Heart left ventricle (tissue), 16 donors: Measurements from ENCODE around the gene C5. TPM values are rescaled to one million over a fixed set of nuclear protein-coding genes. Genes with fewer than 3 reads are reported as not detected.

Source experiments
- ATAC-seq, 4 donors: fragments of 200-7000 bp; cut with Tn5 transposase; one replicate each; pipeline ENCODE4 v1.9.1; 2020 to 2022; ENCODE audit warnings: moderate library complexity in 4 of 4, mild to moderate bottlenecking in 3 of 4, moderate number of reproducible peaks in 1 of 4
- DNase-seq, 5 donors: peaks; one replicate each; pipeline ENCODE4 v3.0.0-alpha.2; 2020
- H3K27ac ChIP-seq, 12 donors: fragments of 200-600 bp; sonication (generic) in 4 of 12; one replicate each; pipeline versions ENCODE4 v1.5.0 to v1.8.0; 2016 to 2022; ENCODE audit warnings: mild to moderate bottlenecking in 2 of 12
- H3K27me3 ChIP-seq, 9 donors: fragments of 200-600 bp; sonication (generic) in 2 of 9; one replicate each; pipeline versions ENCODE4 v1.5.1 to v1.8.0; 2016 to 2022; ENCODE audit warnings: mild to moderate bottlenecking in 3 of 9
- H3K36me3 ChIP-seq, 9 donors: fragments of 200-600 bp; sonication (generic) in 2 of 9; one replicate each; pipeline versions ENCODE4 v1.5.0 to v1.8.0; 2018 to 2022; ENCODE audit warnings: mild to moderate bottlenecking in 2 of 9
- H3K4me1 ChIP-seq, 12 donors: fragments of 200-600 bp; sonication (generic) in 4 of 12; one replicate each; pipeline versions ENCODE4 v1.5.0 to v1.8.0; 2016 to 2022; ENCODE audit warnings: mild to moderate bottlenecking in 3 of 12
- H3K4me3 ChIP-seq, 12 donors: fragments of 200-600 bp; sonication (generic) in 4 of 12; one replicate each; pipeline versions ENCODE4 v1.5.0 to v1.8.0; 2017 to 2022; ENCODE audit warnings: mild to moderate bottlenecking in 9 of 12, moderate library complexity in 4 of 12
- H3K9me3 ChIP-seq, 12 donors: fragments of 200-600 bp; sonication (generic) in 4 of 12; one replicate each; pipeline versions ENCODE4 v1.5.0 to v1.8.0; 2016 to 2022; ENCODE audit warnings: mild to moderate bottlenecking in 1 of 12
- CTCF ChIP-seq, 12 donors: fragments of 200-600 bp; sonication (generic) in 4 of 12; IDR thresholded peaks; one replicate each; pipeline versions ENCODE4 v1.5.0 to v1.8.0; 2018 to 2022; ENCODE audit warnings: antibody characterized with exemption in 12 of 12, mild to moderate bottlenecking in 5 of 12
- POLR2A ChIP-seq, 2 donors: fragments of 450-650 bp; IDR thresholded peaks; one replicate each; pipeline ENCODE4 v1.6.1; 2017; ENCODE audit warnings: antibody characterized with exemption in 2 of 2, mild to moderate bottlenecking in 2 of 2, moderate library complexity in 2 of 2
- whole genome bisulfite sequencing, 4 donors: extraction: QIAGEN DNeasy Blood & Tissue Kit in 2 of 4; methylation state at CpG; one replicate each; pipeline versions ENCODE4 v1.1.5 to v1.1.7; 2013 to 2018; 5-methylcytosine and 5-hydroxymethylcytosine counted together
- intact Hi-C, 10 donors: fragments of 100-400 bp; cut with DNase I; formaldehyde crosslinking; loops; one replicate each; pipeline versions ENCODE4 v1.11.1 to v1.14.2; 2022
- polyA plus RNA-seq, 2 donors: library from polyadenylated mRNA; stranded (reverse); fragments of 200-250 nt; gene quantifications; one replicate each; pipeline ENCODE4 v1.2.3, GENCODE V29; 2013
- total RNA-seq, 9 donors: library from RNA; depleted of rRNA in 2 of 9; stranded (reverse); fragments of >200 nt in 2 of 9; fragmentation: NEBNext Ultra II Directional in 3 of 9; extraction: Animal tissue kit (Norgen Biotek cat#: 25700) in 3 of 9; gene quantifications; one replicate each; pipeline versions ENCODE4 v1.1.0 to v1.2.4, GENCODE V29; 2016 to 2023
- donor health status: ischemic (EF 13 %, LVEDD 7.1; RV severe dilation, severe dysfunction).
- donor health status: healthy with polysubstance abuse.
- donor health status: DM: no; HTN: yes; CAD: no.
- donor health status: DM: no; HTN: no; CAD: no.
- donor health status: ischemic (EF 25% LVEDD 6.9; RV normal size, moderate dysfunction).
- donor health status: ischemic (EF 25% LVEDD 5.7; RV mildly dilated, moderate dysfunction).
- donor health status: healthy.
- donor health status: DM: yes; HTN: yes; CAD: no.
- donor health status: ischemic (EF 35%, LVEDD 5.7; RV mildly dilated, moderate dysfunction).
- donor health status: nonischemic (EF 11% LVEDD 7.7; RV severe dilation, severe dysfunction).
- donor health status: DM: yes; HTN: yes; CAD: no.
- donor health status: PGD.
- donor health status: ischemic (EF 29% LVEDD 5.4; RV normal size, mild dysfunction).
- donor health status: nonischemic (EF 23%, LVEDD 6.1; RV moderate dilation, normal function).

Gene C5
- total and polyA plus RNA-seq, 11 donors = 0.32 to 1.8 (median 0.54) TPM

DNA sequence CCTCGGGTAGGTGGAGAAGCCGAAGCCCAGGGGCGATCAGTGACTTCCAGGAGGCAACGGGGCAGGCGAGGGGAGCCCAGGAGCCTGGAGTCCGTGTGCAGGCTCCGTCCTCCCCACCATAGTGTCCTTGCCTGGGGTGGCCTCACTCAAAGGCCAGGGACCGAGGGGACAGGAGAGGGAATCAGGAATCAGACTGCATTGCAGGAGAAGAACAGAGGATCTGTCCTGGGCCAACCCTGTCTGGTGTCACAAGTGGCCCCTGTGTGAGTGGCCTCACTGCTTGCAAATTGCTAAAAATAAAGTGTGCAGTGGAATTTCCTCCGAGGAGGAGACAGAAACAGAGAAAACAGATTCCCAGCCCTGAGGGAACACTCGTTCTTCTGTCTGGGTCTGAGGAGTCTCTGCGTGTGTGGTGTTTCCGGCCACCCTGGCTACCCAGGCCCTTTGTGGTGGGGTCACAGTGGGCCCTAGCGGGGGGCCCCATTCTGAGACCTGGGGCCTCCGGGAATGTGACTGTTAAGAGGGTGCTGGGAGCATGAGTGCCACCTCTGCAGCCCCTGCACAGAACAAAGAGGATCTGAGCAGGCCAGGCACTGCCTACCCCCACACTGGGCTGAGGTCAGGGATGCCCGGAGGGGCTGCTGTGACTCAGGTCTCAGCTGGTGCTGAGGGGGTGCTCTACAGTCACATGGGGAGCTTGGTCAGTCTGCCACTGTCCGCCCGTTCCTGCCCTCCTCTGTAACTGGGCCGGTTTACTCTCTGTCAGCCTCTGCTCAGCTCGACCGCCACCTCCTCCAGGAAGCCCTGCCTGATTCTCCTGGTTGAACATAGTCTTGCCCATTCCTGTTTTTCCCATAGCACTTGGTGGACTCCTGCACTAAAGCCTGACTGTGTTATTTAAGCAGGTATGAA is 130.9 kb downstream of the C5 start:
- Histone ChIP-seq H3K36me3 (peaks cover 0 to 41% (median 0%) of the 10 kb centered on the region in 9 donors), H3K4me3 (no peak overlapping the region), H3K27ac (peak overlapping the region; percentile 41 to 98 (median 76)), H3K9me3 (peaks cover 0 to 6% (median 0%) of the 10 kb centered on the region in 12 donors), H3K27me3 (no peaks in the 10 kb centered on the region), H3K4me1 (peaks cover 0 to 72% (median 31%) of the 10 kb centered on the region in 12 donors)
- DNase-seq = peak in 3 of 5 donors; percentile 41 to 54 (median 52)
- TF ChIP-seq CTCF (IDR thresholded peaks at IDR 0.05) (no peak), POLR2A (IDR thresholded peaks at IDR 0.05) (no peak)
- WGBS, 4 donors = 44 to 51% (median 48%) methylated on average over 15 to 20 of the region's 20 CpGs
- ATAC-seq = peak; percentile 27 to 69 (median 50)
- intact Hi-C loops = no loop called here

DNA sequence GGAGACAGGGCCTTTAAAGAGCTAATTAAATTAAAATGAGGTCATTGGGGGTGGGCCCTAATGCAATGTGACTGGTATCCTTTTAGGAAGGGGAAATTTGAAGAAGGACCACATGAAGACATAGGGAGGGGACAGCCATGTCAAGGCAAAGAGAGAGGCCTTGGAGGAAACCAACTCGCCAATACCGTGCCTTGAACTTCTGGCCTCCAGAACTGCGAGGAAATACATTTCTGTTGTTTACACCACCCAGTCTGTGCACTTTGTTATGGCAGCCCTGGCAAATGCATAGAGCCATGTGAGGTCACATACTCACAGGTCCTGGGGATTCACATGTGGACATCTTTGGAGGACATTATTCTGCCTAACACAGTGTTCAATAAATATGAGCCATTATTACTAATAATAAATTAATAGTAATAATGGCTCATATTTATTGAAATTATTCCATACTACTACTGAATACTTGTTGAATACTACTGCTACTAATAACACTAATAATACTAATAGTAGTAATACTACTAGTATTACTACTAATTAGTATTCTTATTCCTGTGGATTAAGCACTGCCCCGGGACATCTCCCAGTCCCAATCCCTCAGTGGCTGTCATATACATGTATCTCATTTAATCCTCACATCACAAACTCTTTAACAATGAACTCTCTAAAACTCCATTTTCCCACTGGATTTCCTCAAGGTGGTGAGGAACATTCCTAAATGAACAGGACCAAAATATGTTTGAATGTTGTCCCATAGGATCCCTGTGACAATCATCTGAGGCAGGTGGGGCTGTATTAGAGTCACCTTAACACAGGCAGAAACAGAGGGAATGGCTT is 131.9 kb downstream of the C5 start:
- WGBS, 4 donors = 94 to 99% (median 98%) methylated on average over 4 of the region's 4 CpGs
- intact Hi-C loops = no loop called here
- peak overlapping the region in 11 of 12 donors; percentile 13 to 98 (median 76) for H3K27ac ChIP-seq
- ATAC-seq (no peak), DNase-seq (no peak)
- H3K4me1 ChIP-seq = peaks cover 0 to 63% (median 32%) of the 10 kb centered on the region in 12 donors
- H3K9me3 ChIP-seq = peaks cover 0 to 6% (median 0%) of the 10 kb centered on the region in 12 donors
- peaks cover 0 to 47% (median 0%) of the 10 kb centered on the region in 9 donors for H3K36me3 ChIP-seq
- H3K4me3 ChIP-seq = no peak overlapping the region
- TF ChIP-seq CTCF (IDR thresholded peaks at IDR 0.05) (no peak), POLR2A (IDR thresholded peaks at IDR 0.05) (no peak)
- no peaks in the 10 kb centered on the region for H3K27me3 ChIP-seq

- H3K27ac ChIP-seq = peak overlapping the region in 5 of 12 donors; percentile 12 to 56 (median 25)
- intact Hi-C loops = no loop called here
- no peaks in the 10 kb centered on the region for H3K27me3 ChIP-seq
- ATAC-seq (no peak), DNase-seq (no peak)
- TF ChIP-seq POLR2A (IDR thresholded peaks at IDR 0.05) = no peak
- no peak for TF ChIP-seq CTCF (IDR thresholded peaks at IDR 0.05)
- WGBS, 4 donors = 90 to 93% (median 92%) methylated on average over 8 of the region's 8 CpGs
- H3K9me3 ChIP-seq = peaks cover 0 to 6% (median 0%) of the 10 kb centered on the region in 12 donors
- H3K4me1 ChIP-seq = peaks cover 0 to 54% (median 32%) of the 10 kb centered on the region in 12 donors
- H3K4me3 ChIP-seq = no peak overlapping the region
- H3K36me3 ChIP-seq = peaks cover 0 to 51% (median 0%) of the 10 kb centered on the region in 9 donors
Observed at GRCh38 chr9:120916991-120917880, 132.8 kb downstream of the C5 start.
